Anterior cingulate cortex (tissue), 58 donors: ENCODE data around the gene ARPC1B.
A peak's percentile ranks its signal among the peaks of the same experiment; 100 is the strongest.
"Not testable (repeated sequence)": the region's sequence is repeated elsewhere in the genome, so short reads cannot be mapped to it uniquely, and the experiment has no call there.

Experiments
- DNase-seq, 58 donors: peaks; one replicate each; lab custom pipeline; 2025; lab: John Stamatoyannopoulos, UW

Gene ARPC1B

GRCh38 chr7:99374111-99375064 lies at the start of gene ARPC1B:
Gene ARPC1B (plus strand): TSS chr7:99374730. CDS start chr7:99385715, 10,985 bp downstream.
- DNase-seq, result peak in 20 of 58 donors; percentile 8 to 45 (median 19)

GRCh38 chr7:99325001-99325493 lies 49.5 kb upstream of the ARPC1B start:
- DNase-seq, result no peak

GRCh38 chr7:99325592-99326407 lies 48.7 kb upstream of the ARPC1B start, which contains the start of gene ARPC1A:
Gene ARPC1A (plus strand): TSS chr7:99325898. CDS start chr7:99333354, 7,456 bp downstream.
- DNase-seq, result peak in 57 of 58 donors; percentile 43 to 93 (median 80)

- DNase-seq, result no peak
These were observed 48.1 kb upstream of the ARPC1B start for GRCh38 chr7:99326408-99326782.

GRCh38 chr7:99330314-99330961 lies 44.1 kb upstream of the ARPC1B start:
- DNase-seq, result not testable (repeated sequence)

GRCh38 chr7:99331002-99331401 lies 43.5 kb upstream of the ARPC1B start:
- no peak for DNase-seq

GRCh38 chr7:99339595-99339994 lies 34.9 kb upstream of the ARPC1B start:
- DNase-seq, result no peak

GRCh38 chr7:99340659-99341058 lies 33.9 kb upstream of the ARPC1B start:
- DNase-seq, result no peak

GRCh38 chr7:99344061-99344647 lies 30.4 kb upstream of the ARPC1B start:
- no peak for DNase-seq

- DNase-seq, result not testable (repeated sequence)
These were observed 23.9 kb upstream of the ARPC1B start for GRCh38 chr7:99350641-99351040.

- no peak for DNase-seq
These were observed 22.3 kb upstream of the ARPC1B start for GRCh38 chr7:99352247-99352646.

- no peak for DNase-seq
These were observed 19.4 kb upstream of the ARPC1B start for GRCh38 chr7:99355098-99355497.

GRCh38 chr7:99357701-99358490 lies 16.6 kb upstream of the ARPC1B start:
- peak in 8 of 58 donors; percentile 5 to 51 (median 32) for DNase-seq

- DNase-seq, result not testable (repeated sequence)
These were observed 16.0 kb upstream of the ARPC1B start for GRCh38 chr7:99358521-99358920.

GRCh38 chr7:99359465-99360154 lies 14.9 kb upstream of the ARPC1B start:
- no peak for DNase-seq

- DNase-seq, result no peak
These were observed 11.7 kb upstream of the ARPC1B start for GRCh38 chr7:99362801-99363200.

- DNase-seq, result no peak
These were observed 11.2 kb upstream of the ARPC1B start for GRCh38 chr7:99363286-99363685.

GRCh38 chr7:99365318-99366141 lies 9.0 kb upstream of the ARPC1B start:
- DNase-seq, result peak in 2 of 58 donors; percentile 5 to 12
